ENCODE measurements around the gene FAR1. TPM values are rescaled to one million over a fixed set of nuclear protein-coding genes. Genes with fewer than 3 reads are reported as not detected.

The FAR1 gene
- polyA plus RNA-seq, 1 of the 3 experiments (the other 2 are of a cell fraction): 29.0 TPM

GRCh38 chr11:13717331-13717730, 48.9 kb downstream of the FAR1 start:
- Histone ChIP-seq H3K4me1 (ENCODE audit: control insufficient read depth in 1 of 2, insufficient read depth in 2 of 2, low read depth in 1 of 2, low read length in 1 of 2) (peaks cover 0 to 8% of the 10 kb centered on the region in 2 experiments; a peak in 1 of 4 replicates), H3K79me2 (ENCODE audit: insufficient read depth) (no peaks in the 10 kb centered on the region), H2AFZ (ENCODE audit: low read depth) (no peak overlapping the region), H3K4me2 (peak overlapping the region; percentile 14; the same call in 1 of the 2 replicates), H3F3A (replicated peaks; ENCODE audit: insufficient read depth) (peaks cover 5% of the 10 kb centered on the region), H3K4me3 (ENCODE audit: low read depth in 2 of 2, low read length in 1 of 2) (no peak overlapping the region), H3K27ac (ENCODE audit: low read depth in 2 of 2, low read length in 1 of 2) (peak overlapping the region; percentile 58 to 64; a peak in 3 of 4 replicates), H3K9me3 (no peaks in the 10 kb centered on the region), H4K20me1 (ENCODE audit: insufficient read depth) (no peaks in the 10 kb centered on the region), H3K27me3 (ENCODE audit: insufficient read depth) (no peaks in the 10 kb centered on the region), H3K9ac (no peak overlapping the region), H3K9me2 (no peaks in the 10 kb centered on the region), H3K36me3 (replicated peaks in 1 of 2; ENCODE audit: control insufficient read depth in 1 of 2, insufficient read depth in 2 of 2, low read length in 1 of 2) (peaks cover 53 to 57% of the 10 kb centered on the region in 2 experiments)
- TF ChIP-seq ELF1 (IDR thresholded peaks at IDR 0.05) (no peak), RAD21 (IDR thresholded peaks at IDR 0.05; ENCODE audit: low read length) (no peak), NRF1 (IDR thresholded peaks at IDR 0.05; ENCODE audit: low read depth, low read length) (no peak), SIN3A (IDR thresholded peaks at IDR 0.05; ENCODE audit: borderline replicate concordance, low read depth, low read length) (peak; percentile 49; the same call in 1 of the 2 replicates), MXI1 (IDR thresholded peaks at IDR 0.05; ENCODE audit: low read depth, low read length) (no peak), GABPA (IDR thresholded peaks at IDR 0.05; ENCODE audit: low read depth) (no peak), RCOR1 (IDR thresholded peaks at IDR 0.05; ENCODE audit: low read length) (no peak), CHD2 (IDR thresholded peaks at IDR 0.05; ENCODE audit: low read length, partially characterized antibody) (no peak), RXRA (IDR thresholded peaks at IDR 0.05; ENCODE audit: borderline replicate concordance, low read depth) (peak; percentile 43; the same call in 1 of the 2 replicates), TEAD4 (IDR thresholded peaks at IDR 0.05; ENCODE audit: borderline replicate concordance, insufficient read depth) (peak; percentile 53; the same call in 1 of the 2 replicates), FOXM1 (IDR thresholded peaks at IDR 0.05; ENCODE audit: low read depth) (no peak), POLR2AphosphoS5 (IDR thresholded peaks at IDR 0.05; ENCODE audit: low read depth, low read length) (0 out of 2 replicates have a peak, but pooled peaks have one; percentile 13), TCF12 (IDR thresholded peaks at IDR 0.05) (peak; percentile 65), SMC3 (IDR thresholded peaks at IDR 0.05; ENCODE audit: low read depth, low read length) (no peak), TAF1 (IDR thresholded peaks at IDR 0.05; ENCODE audit: borderline replicate concordance, low read depth, low read length) (no peak), EP300 (IDR thresholded peaks at IDR 0.05; ENCODE audit: borderline replicate concordance in 1 of 2, low read depth in 1 of 2, low read length in 1 of 2) (peak in 1 of 2 experiments; percentile 28; a peak in 1 of 4 replicates), IRF3 (IDR thresholded peaks at IDR 0.05; ENCODE audit: low read depth, low read length) (no peak), RFX5 (IDR thresholded peaks at IDR 0.05; ENCODE audit: low read length) (no peak), FOXJ3 (CRISPR knock-in tag; IDR thresholded peaks at IDR 0.05) (no peak), FOSL2 (IDR thresholded peaks at IDR 0.05; ENCODE audit: borderline replicate concordance, low read depth) (peak; percentile 74; the same call in 1 of the 2 replicates), NFIC (IDR thresholded peaks at IDR 0.05; ENCODE audit: borderline replicate concordance) (peak; percentile 34; the same call in 1 of the 2 replicates), JUND (IDR thresholded peaks at IDR 0.05) (peak; percentile 82), PBX3 (IDR thresholded peaks at IDR 0.05) (peak; percentile 67), GATA2 (CRISPR knock-in tag; IDR thresholded peaks at IDR 0.05) (no peak)
- TF ChIP-seq, protein P1, sequence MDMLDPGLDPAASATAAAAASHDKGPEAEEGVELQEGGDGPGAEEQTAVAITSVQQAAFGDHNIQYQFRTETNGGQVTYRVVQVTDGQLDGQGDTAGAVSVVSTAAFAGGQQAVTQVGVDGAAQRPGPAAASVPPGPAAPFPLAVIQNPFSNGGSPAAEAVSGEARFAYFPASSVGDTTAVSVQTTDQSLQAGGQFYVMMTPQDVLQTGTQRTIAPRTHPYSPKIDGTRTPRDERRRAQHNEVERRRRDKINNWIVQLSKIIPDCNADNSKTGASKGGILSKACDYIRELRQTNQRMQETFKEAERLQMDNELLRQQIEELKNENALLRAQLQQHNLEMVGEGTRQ (IDR thresholded peaks at IDR 0.05; ENCODE audit: borderline replicate concordance, low read depth, low read length): no peak
- TF ChIP-seq, protein P2, sequence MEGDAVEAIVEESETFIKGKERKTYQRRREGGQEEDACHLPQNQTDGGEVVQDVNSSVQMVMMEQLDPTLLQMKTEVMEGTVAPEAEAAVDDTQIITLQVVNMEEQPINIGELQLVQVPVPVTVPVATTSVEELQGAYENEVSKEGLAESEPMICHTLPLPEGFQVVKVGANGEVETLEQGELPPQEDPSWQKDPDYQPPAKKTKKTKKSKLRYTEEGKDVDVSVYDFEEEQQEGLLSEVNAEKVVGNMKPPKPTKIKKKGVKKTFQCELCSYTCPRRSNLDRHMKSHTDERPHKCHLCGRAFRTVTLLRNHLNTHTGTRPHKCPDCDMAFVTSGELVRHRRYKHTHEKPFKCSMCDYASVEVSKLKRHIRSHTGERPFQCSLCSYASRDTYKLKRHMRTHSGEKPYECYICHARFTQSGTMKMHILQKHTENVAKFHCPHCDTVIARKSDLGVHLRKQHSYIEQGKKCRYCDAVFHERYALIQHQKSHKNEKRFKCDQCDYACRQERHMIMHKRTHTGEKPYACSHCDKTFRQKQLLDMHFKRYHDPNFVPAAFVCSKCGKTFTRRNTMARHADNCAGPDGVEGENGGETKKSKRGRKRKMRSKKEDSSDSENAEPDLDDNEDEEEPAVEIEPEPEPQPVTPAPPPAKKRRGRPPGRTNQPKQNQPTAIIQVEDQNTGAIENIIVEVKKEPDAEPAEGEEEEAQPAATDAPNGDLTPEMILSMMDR (IDR thresholded peaks at IDR 0.05): no peak
- TF ChIP-seq, protein P3, sequence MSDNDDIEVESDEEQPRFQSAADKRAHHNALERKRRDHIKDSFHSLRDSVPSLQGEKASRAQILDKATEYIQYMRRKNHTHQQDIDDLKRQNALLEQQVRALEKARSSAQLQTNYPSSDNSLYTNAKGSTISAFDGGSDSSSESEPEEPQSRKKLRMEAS (IDR thresholded peaks at IDR 0.05; ENCODE audit: low read depth): 0 out of 2 replicates have a peak, but pooled peaks have one; percentile 14
- 42% methylated on average over 3 of the region's 3 CpGs for WGBS (ENCODE audit: low lambda C conversion rate)
- ChIA-PET CTCF (interaction anchor here (0.6 kb wide), 1 partner anchor 577 kb away, joined by 3 read pairs; no protein-coding TSS in a partner anchor), POLR2A (no interaction called here)
- DNase-seq: no peak

Data from SK-N-SH (cell line).